C4-2B (cell line): Measurements from ENCODE around the gene ZNF23.

Experiments
- CTCF ChIP-seq: fragments of 450-650 bp; conservative IDR thresholded peaks from 2 replicates; pipeline ENCODE4 v1.5.1; 2017; ENCODE audit warnings: mild to moderate bottlenecking
- ZFX ChIP-seq: fragments of 450-650 bp; IDR thresholded peaks from 2 replicates; pipeline ENCODE4 v1.6.1; 2017

- TF ChIP-seq CTCF (no peak), ZFX (no peak)
Measured at GRCh38 chr16:71467810-71468209, 5.8 kb upstream of the ZNF23 start.
